Fibroblast of pulmonary artery (primary cell): ENCODE data around the gene DPP6.

ENCODE experiments used
- DNase-seq: peaks from one replicate; pipeline ENCODE4 v3.0.0-alpha.2; 2010; ENCODE audit warnings: low read depth
- H3K4me3 ChIP-seq: replicated peaks from 2 replicates; pipeline ENCODE4 v1.5.1; 2011; ENCODE audit warnings: low read depth, mild to moderate bottlenecking, control low read depth, low read length, moderate library complexity
- CTCF ChIP-seq: IDR thresholded peaks from 2 replicates; pipeline ENCODE4 v1.5.1; 2011; ENCODE audit warnings: mild to moderate bottlenecking, control low read depth, low read length, inconsistent platforms; ENCODE audit errors: missing control alignments

The DPP6 gene

GRCh38 chr7:154832557-154833138, 780.5 kb downstream of the DPP6 start:
- no peak for DNase-seq
- no peak overlapping the region for H3K4me3 ChIP-seq
- no peak for TF ChIP-seq CTCF

GRCh38 chr7:154836021-154836448, 783.8 kb downstream of the DPP6 start:
- H3K4me3 ChIP-seq, result no peak overlapping the region
- DNase-seq, result no peak
- TF ChIP-seq CTCF, result no peak

GRCh38 chr7:154837087-154837486, 784.9 kb downstream of the DPP6 start:
- DNase-seq, result no peak
- H3K4me3 ChIP-seq, result no peak overlapping the region
- TF ChIP-seq CTCF, result no peak

GRCh38 chr7:154837622-154838021, 785.4 kb downstream of the DPP6 start:
- no peak for TF ChIP-seq CTCF
- DNase-seq, result no peak
- H3K4me3 ChIP-seq, result no peak overlapping the region

GRCh38 chr7:154840086-154840485, 787.9 kb downstream of the DPP6 start:
- no peak for TF ChIP-seq CTCF
- H3K4me3 ChIP-seq, result no peak overlapping the region
- DNase-seq, result no peak

GRCh38 chr7:154841731-154842331, 789.6 kb downstream of the DPP6 start:
- DNase-seq, result no peak
- no peak overlapping the region for H3K4me3 ChIP-seq
- no peak for TF ChIP-seq CTCF

- TF ChIP-seq CTCF, result no peak
- DNase-seq, result no peak
- no peak overlapping the region for H3K4me3 ChIP-seq
Measured at GRCh38 chr7:154842591-154842990, 790.4 kb downstream of the DPP6 start.
